Activated CD8-positive, alpha-beta memory T cell treated with anti-CD3 and anti-CD28 coated beads, Interleukin-2, amount 50 U/mL, for 1 hour (primary cell): ENCODE measurements around the gene CARD14.

Experiments
- DNase-seq: peaks from one replicate; pipeline ENCODE4 v3.0.0-alpha.2; 2020; ENCODE audit errors: extremely low read depth

The CARD14 gene

GRCh38 chr17:80169784-80170500, at the start of gene CARD14:
Gene CARD14 (plus strand): TSS chr17:80170030. CDS start chr17:80181439, 11,409 bp downstream.
- no peak for DNase-seq

GRCh38 chr17:80122026-80122575, 47.7 kb upstream of the CARD14 start:
- no peak for DNase-seq

GRCh38 chr17:80122926-80123505, 46.8 kb upstream of the CARD14 start:
- DNase-seq: no peak

GRCh38 chr17:80123791-80124190, 46.0 kb upstream of the CARD14 start:
- DNase-seq: no peak

- DNase-seq: no peak
Observed at GRCh38 chr17:80124351-80124981, 45.4 kb upstream of the CARD14 start.

- no peak for DNase-seq
Observed at GRCh38 chr17:80125656-80126448, 44.0 kb upstream of the CARD14 start.

- DNase-seq: no peak
Observed at GRCh38 chr17:80126449-80126715, 43.4 kb upstream of the CARD14 start.

- DNase-seq: no peak
Observed at GRCh38 chr17:80129006-80129565, 40.7 kb upstream of the CARD14 start.

GRCh38 chr17:80130992-80131391, 38.8 kb upstream of the CARD14 start:
- no peak for DNase-seq

- no peak for DNase-seq
Observed at GRCh38 chr17:80132906-80133625, 36.8 kb upstream of the CARD14 start.

GRCh38 chr17:80133626-80133970, 36.2 kb upstream of the CARD14 start:
- DNase-seq: no peak

- DNase-seq: no peak
Observed at GRCh38 chr17:80137131-80137530, 32.7 kb upstream of the CARD14 start.

GRCh38 chr17:80138856-80139426, 30.9 kb upstream of the CARD14 start:
- no peak for DNase-seq

GRCh38 chr17:80141463-80142165, 28.2 kb upstream of the CARD14 start:
- DNase-seq: no peak

GRCh38 chr17:80142929-80143328, 26.9 kb upstream of the CARD14 start:
- no peak for DNase-seq

GRCh38 chr17:80145076-80146075, 24.5 kb upstream of the CARD14 start:
- DNase-seq: no peak

GRCh38 chr17:80146121-80147034, 23.5 kb upstream of the CARD14 start:
- no peak for DNase-seq
